HG02943 (cell line): ENCODE results near the gene MAST4.

Experiments
- ATAC-seq: cut with Tn5 transposase; IDR thresholded peaks from one replicate; pipeline ENCODE4 v1.9.1; 2021; ENCODE audit warnings: mild to moderate bottlenecking, low read depth, moderate library complexity; ENCODE audit not compliant: unreplicated experiment

Gene MAST4

GRCh38 chr5:67135381-67135984 is 539.3 kb downstream of the MAST4 start:
- no peak for ATAC-seq

DNA sequence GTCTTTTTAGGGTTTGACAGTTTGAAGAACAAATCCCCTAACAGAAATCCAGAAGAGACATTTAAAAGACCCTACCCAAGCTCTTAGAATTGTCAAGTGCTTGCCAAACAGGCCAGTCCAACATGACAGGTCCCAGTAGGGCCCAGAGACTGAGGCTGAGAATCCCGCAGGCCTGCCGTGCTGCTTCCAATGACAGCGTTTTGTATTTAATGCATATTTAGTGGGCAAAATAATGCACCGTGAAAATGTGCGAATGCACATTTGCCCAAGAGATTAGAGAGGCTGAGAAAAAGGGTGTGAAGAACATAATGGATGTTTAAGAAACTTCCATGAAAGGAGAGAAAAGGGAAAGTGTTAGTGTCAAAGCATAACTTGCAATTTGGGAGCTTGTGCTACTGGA is 542.8 kb downstream of the MAST4 start:
- no peak for ATAC-seq

DNA sequence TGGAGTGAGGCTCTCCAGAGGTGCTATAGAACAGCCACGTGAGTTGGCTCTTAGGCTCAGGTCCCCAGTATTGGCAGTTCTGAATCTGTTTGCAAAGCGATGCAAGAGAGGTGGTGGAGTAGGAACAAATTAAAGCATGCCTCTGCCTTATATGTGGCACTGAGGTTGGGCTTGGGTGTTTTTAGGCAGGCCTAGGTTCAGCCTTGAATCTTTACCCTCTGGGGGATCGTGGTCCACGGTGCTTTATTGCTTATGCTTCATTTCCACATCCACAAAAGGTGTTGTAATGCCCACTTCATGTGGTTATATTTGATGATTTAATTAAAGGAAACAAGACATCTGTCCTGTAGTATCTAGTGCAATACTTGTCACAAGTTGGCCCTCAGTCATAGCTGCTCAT is 544.2 kb downstream of the MAST4 start:
- no peak for ATAC-seq

DNA sequence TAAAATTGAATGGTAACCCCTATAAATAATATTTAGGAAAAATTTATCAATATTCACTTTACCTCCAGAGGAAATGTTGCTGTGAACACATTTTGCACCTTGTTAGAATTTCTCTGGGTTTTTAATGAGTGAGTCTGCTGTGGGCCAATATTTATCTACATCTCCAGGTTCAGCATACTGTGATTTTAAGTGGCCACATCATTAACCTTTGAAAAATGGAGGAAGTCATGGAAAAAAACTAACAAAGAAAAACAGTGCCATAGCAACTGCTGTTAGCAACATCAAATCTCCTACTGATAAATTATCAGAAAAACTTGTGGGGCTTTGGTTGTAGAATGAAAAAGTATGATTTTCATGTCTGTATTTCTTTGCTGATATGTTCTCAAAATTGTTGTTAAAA is 545.5 kb downstream of the MAST4 start:
- no peak for ATAC-seq

DNA sequence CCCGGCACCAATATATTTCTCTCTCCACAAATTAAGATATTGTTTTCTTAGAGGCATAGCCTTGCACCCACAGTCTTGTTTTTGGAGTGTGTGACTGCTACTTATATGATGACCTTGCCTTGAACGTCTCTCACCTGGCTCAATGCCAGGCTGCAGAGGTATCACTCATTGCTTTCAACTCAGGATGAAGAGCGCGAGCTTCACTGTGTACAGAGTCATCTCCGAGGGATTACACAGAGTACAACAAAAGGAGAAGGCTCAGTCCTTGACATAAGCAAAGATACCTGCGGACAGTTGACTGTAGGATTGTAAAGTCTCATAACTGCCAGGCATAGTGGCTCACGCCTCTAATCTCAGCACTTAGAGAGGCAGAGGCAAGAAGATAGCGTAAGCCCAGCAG is 546.6 kb downstream of the MAST4 start:
- no peak for ATAC-seq

DNA sequence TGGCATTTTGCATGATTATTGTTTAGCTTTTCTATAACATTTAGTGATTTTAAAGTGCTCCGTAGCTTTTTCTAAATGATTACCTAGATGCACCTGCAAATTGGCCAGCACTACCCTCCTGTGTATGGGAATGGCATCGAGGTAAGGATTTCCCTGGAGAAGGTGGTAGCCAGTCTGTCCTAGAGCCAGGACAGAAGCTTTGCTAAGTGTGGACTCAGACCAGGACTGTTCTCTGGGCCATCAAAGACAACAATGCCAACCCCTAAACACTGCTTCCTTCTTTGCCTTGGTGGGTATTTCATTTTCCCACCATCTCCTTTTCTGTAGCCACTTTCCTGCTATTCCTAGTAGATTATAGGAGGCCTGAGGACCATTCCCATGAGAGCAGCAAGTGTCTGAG is 547.4 kb downstream of the MAST4 start:
- no peak for ATAC-seq

- ATAC-seq: no peak
Measured at GRCh38 chr5:67144183-67144639, 548.0 kb downstream of the MAST4 start.

DNA sequence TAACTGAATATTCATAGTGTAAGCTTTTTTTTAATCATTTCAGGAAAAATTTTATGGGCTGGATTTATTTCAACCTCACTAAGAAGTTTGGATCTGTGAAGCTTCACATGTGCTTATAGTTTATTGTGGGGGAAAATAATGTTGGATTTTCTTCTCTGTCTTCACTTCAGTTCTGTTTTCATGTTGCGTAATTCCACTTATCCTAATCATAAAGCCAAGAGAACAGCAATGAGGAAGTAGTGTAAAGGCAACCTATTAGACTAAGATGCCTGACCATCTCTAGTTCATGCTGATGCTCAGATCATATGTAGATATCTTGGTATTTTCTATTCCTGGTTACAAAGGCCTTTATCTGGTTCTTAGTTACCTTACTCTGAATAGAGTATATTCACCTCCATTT is 550.4 kb downstream of the MAST4 start:
- ATAC-seq: no peak

GRCh38 chr5:67146981-67147380 is 550.8 kb downstream of the MAST4 start:
- ATAC-seq: no peak

GRCh38 chr5:67147760-67148159 is 551.6 kb downstream of the MAST4 start:
- ATAC-seq: no peak

DNA sequence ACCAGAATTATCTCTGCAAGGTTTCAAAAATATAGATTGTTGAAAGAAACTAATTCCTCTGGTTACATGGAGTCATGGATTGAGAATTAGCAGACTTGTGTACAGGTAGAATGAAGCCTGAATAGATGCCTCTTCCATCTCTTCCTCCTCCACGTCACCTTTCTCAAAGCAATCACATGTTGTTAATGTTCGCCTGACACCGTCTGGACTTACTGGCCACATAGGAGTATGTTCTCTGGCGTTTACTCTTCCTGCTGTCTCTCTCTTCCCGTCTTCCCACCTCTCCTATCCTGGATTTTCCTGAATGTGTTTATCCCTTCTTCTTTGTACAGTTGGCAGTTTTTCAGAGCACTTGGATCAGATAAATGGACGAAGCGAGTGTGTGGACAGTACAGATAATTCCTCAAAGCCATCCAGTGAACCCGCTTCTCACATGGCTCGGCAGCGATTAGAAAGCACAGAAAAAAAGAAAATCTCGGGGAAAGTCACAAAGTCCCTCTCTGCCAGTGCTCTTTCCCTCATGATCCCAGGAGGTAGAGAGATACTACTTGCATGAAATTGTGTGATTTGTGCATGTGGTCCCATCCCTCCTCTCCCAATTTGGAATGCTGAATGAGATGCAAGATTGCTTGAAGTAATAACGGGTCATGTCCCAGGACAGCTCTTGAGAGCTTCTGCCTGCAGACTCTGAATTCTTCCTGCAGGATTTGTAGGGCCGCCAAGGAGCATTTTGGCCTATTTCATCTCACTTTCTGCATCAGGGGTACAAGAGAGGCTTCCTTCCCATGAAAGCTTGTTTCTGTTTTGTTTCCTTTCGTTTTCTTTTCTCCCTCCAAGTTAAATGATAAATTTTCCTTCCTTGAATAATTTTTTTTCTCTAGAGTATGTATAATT is 553.1 kb downstream of the MAST4 start:
- ATAC-seq: no peak

- ATAC-seq: no peak
Measured at GRCh38 chr5:67149951-67150523, 553.8 kb downstream of the MAST4 start.

DNA sequence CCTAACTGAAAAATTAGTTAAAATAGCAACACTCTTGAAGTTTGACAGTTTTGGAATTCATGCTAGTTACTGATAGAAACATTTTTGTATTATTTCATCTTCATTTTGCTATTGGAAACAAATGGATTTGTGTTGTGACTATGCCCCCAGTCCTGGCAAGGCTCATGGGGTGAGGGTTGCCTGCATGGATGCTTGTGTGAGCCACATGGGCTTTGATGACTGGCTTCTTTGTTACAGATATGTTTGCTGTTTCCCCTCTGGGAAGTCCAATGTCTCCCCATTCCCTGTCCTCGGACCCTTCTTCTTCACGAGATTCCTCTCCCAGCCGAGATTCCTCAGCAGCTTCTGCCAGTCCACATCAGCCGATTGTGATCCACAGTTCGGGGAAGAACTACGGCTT is 556.2 kb downstream of the MAST4 start:
- ATAC-seq: no peak

DNA sequence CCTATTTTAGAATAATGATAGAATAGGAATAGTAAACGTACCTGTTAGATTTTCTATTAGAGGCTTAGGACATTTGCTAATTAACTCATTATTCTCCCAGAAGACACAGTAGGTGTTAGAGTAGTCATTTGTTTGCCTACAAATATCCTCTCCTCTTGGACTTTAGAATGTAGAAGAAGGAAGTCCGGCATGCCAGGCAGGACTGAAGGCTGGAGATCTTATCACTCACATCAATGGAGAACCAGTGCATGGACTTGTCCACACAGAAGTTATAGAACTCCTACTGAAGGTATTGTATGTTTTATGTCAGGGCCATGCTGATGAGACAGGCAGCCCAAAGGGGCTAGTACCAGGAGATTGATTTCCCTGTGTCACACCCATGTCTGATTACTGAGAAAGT is 557.1 kb downstream of the MAST4 start:
- ATAC-seq: no peak

- no peak for ATAC-seq
Measured at GRCh38 chr5:67154556-67155206, 558.5 kb downstream of the MAST4 start.

DNA sequence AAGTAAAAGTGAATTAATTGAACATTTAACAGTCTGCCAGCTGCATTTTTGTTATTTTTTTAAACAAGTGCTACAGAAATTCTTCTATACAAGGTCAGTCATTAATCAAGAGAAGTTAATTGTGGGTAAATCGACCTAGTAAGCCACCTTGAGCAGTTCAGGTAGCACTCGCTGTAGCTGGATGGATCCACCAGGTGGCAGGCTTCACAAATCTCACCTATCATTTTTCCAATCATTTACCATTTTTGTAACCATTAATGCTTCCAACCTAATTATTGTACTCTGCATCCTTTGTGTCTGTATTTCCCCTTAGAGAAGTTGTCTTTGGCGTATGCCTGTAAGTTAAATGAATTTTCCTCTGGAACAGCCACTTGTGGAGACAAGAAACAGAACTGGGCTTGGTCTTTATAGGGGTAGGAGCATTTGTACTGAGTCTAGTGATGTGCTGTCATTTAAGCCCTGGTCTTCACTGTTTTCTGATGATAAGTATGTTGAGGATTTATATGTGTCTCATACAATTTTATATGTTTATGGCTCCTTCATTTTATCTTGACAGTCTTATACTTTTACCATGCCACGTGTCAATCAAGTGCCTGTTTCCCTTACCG is 560.9 kb downstream of the MAST4 start:
- peak; percentile 61 for ATAC-seq

DNA sequence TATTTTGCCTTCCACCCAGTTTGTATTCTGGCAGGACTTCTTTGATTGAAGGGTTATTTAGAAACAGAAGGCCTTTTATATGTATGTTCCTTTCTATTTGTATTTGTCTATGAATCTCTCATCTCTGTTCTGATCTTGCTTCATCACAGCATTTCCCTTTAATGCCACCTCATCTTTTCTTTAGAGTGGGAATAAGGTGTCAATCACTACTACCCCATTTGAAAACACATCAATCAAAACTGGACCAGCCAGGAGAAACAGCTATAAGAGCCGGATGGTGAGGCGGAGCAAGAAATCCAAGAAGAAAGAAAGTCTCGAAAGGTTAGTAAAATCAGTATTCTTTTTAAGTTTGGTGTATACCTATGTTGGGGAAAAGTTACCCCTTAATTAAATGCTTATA is 564.1 kb downstream of the MAST4 start:
- ATAC-seq: no peak

GRCh38 chr5:67160985-67161384 is 564.8 kb downstream of the MAST4 start:
- ATAC-seq: no peak

DNA sequence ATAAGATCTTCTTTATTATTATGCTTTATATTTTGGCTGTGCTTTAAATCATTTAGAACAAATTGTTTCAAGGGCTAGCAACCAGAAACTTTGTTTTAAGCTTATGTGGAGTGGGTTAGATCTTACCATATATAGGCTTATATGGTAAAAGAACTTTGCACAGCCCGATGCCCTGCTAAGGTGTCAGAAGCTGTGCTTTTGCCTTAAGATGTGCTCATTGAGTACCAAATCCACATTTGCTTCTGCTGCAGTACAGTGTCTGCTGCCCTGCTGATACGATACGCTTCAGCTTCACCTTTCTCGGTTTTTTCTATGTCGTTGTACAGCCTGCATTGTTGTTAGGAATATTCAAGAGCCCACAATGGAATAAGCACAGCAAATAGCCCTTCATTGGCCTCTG is 565.6 kb downstream of the MAST4 start:
- no peak for ATAC-seq

DNA sequence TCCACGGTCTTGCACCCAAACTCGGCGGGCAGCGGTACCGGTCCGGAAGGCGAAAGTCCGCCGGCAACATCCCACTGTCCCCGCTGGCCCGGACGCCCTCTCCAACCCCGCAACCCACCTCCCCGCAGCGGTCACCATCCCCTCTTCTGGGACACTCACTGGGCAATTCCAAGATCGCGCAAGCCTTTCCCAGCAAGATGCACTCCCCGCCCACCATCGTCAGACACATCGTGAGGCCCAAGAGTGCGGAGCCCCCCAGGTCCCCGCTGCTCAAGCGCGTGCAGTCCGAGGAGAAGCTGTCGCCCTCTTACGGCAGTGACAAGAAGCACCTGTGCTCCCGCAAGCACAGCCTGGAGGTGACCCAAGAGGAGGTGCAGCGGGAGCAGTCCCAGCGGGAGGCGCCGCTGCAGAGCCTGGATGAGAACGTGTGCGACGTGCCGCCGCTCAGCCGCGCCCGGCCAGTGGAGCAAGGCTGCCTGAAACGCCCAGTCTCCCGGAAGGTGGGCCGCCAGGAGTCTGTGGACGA is 567.1 kb downstream of the MAST4 start:
- no peak for ATAC-seq
